ENCODE data around the gene SPSB1. TPM values are rescaled to one million over a fixed set of nuclear protein-coding genes. Genes with fewer than 3 reads are reported as not detected.

The SPSB1 gene
- total and polyA plus RNA-seq, 2 experiments from 2014 or later: 2.4 to 6.8 TPM

- no peak for TF ChIP-seq REST (IDR thresholded peaks at IDR 0.05; ENCODE audit: unreplicated experiment)
- no peak for TF ChIP-seq NANOG (IDR thresholded peaks at IDR 0.05; ENCODE audit: borderline replicate concordance)
- no peak for TF ChIP-seq ZNF114 (CRISPR knock-in tag; IDR thresholded peaks at IDR 0.05)
- TF ChIP-seq EZH2phosphoT487 (IDR thresholded peaks at IDR 0.05; ENCODE audit: unreplicated experiment): no peak
- no peak for TF ChIP-seq ZNF331 (CRISPR knock-in tag; IDR thresholded peaks at IDR 0.05; ENCODE audit: low read depth)
- no peak for TF ChIP-seq CTCF (conservative IDR thresholded peaks at IDR 0.05; ENCODE audit: low read depth in 2 of 2)
- TF ChIP-seq EZH2 (IDR thresholded peaks at IDR 0.05; ENCODE audit: low read depth, unreplicated experiment): no peak
Observed at GRCh38 chr1:9363061-9363471, 70.4 kb downstream of the SPSB1 start (continued).

GRCh38 chr1:9366298-9366697 is 73.6 kb downstream of the SPSB1 start:
- Mint-ChIP-seq H3K9me3 (no peaks in the 10 kb centered on the region), H3K27ac (no peak overlapping the region), H3K4me3 (no peak overlapping the region), H3K4me1 (peaks cover 4% of the 10 kb centered on the region; the same call in 1 of the 3 replicates), H3K36me3 (ENCODE audit: low read depth) (no peaks in the 10 kb centered on the region), H3K27me3 (ENCODE audit: insufficient read depth, low read depth, poor library complexity) (peaks cover 14% of the 10 kb centered on the region)
- no peak overlapping the region for H3K4me2 ChIP-seq
- no peak for DNase-seq (ENCODE audit: low spot score)
- no peak overlapping the region for H2AFZ ChIP-seq
- no peaks in the 10 kb centered on the region for H3K9me2 ChIP-seq (ENCODE audit: insufficient read depth)
- no peaks in the 10 kb centered on the region for H3K27me3 ChIP-seq (ENCODE audit: insufficient read depth)
- TF ChIP-seq CREB1 (CRISPR knock-in tag; IDR thresholded peaks at IDR 0.05; ENCODE audit: low read depth) (no peak), JUNB (IDR thresholded peaks at IDR 0.05; ENCODE audit: unreplicated experiment) (no peak), ZNF462 (CRISPR knock-in tag; IDR thresholded peaks at IDR 0.05) (no peak)
- no peak for ATAC-seq
- H3K79me2 ChIP-seq (replicated peaks; ENCODE audit: insufficient read depth): no peaks in the 10 kb centered on the region
- H3K27ac ChIP-seq (ENCODE audit: low read depth): no peak overlapping the region
- H3K4me3 ChIP-seq: no peak overlapping the region
- H4K20me1 ChIP-seq (replicated peaks; ENCODE audit: insufficient read depth): no peaks in the 10 kb centered on the region; the same call in 1 of the 2 replicates
- H3F3A ChIP-seq (replicated peaks; ENCODE audit: low read depth): no peaks in the 10 kb centered on the region
- H3K36me3 ChIP-seq (ENCODE audit: insufficient read depth): no peaks in the 10 kb centered on the region
- H3K4me1 ChIP-seq (ENCODE audit: insufficient read depth): no peaks in the 10 kb centered on the region

Measured in GM23338 (cell line).